GM12878 (cell line): ENCODE measurements around the gene ABCA7. TPM values are rescaled to one million over a fixed set of nuclear protein-coding genes. Genes with fewer than 3 reads are reported as not detected.

Experiments
- ATAC-seq: fragments of 200-7000 bp; cut with Tn5 transposase; 3 replicates; pipeline ENCODE4 v1.9.1; 2020; ENCODE audit warnings: mild to moderate bottlenecking, moderate library complexity
- BruUV-seq: library from RNA; stranded (reverse); fragments of 400-500 nt; replicated peaks from 2 replicates; lab custom pipeline; 2021; lab: Mats Ljungman, UMichigan
- CTCF ChIA-PET: fragments of 300-600 bp; sonication (Branson Sonifier 250); formaldehyde crosslinking; extraction: SDS; loops from one replicate; lab custom pipeline; 2021; ENCODE audit warnings: inconsistent platforms; lab: Yijun Ruan, JAX
- POLR2A ChIA-PET: fragments of 350-600 bp; formaldehyde crosslinking; extraction: SDS; loops from one replicate; lab custom pipeline; 2021; ENCODE audit warnings: inconsistent platforms; lab: Charles Lee
- RAD21 ChIA-PET: fragments of 300-600 bp; sonication (Branson Sonifier 250); formaldehyde crosslinking; loops from one replicate; lab custom pipeline; 2023; ENCODE audit warnings: antibody characterized with exemption; ENCODE audit not compliant: unreplicated experiment; lab: Charles Lee
- SMC1A ChIA-PET: fragments of 300-600 bp; sonication (Branson Sonifier 250); formaldehyde crosslinking; loops from one replicate; lab custom pipeline; 2023; ENCODE audit not compliant: unreplicated experiment, uncharacterized antibody; lab: Charles Lee
- DNase-seq: peaks from one replicate; pipeline ENCODE4 v3.0.0-alpha.2; 2011; ENCODE audit warnings: low read depth, low spot score
- FAIRE-seq: peaks from 3 replicates; lab custom pipeline; 2011; peaks lifted over from hg19 to GRCh38; lab: Jason Lieb, UNC
- H2AFZ ChIP-seq: 2 replicates; pipeline ENCODE4 v1.6.0; 2011; ENCODE audit warnings: low read depth, low read length, control low read depth; ENCODE audit not compliant: control insufficient read depth
- H3K27ac ChIP-seq: 2 replicates; pipeline ENCODE4 v1.5.1; 2011; ENCODE audit warnings: control low read depth; ENCODE audit not compliant: control insufficient read depth, insufficient read depth
- H3K27me3 ChIP-seq, 2 experiments: replicated peaks in 1 of 2; 2 replicates each; pipeline versions ENCODE4 v1.6.0 to v1.6.1; 2011; ENCODE audit warnings: low read length in 1 of 2; ENCODE audit not compliant: control insufficient read depth in 2 of 2, insufficient read depth in 2 of 2
- H3K36me3 ChIP-seq, 2 experiments: 2 replicates each; pipeline ENCODE4 v1.5.1; 2011; ENCODE audit warnings: low read length in 1 of 2; ENCODE audit not compliant: control insufficient read depth in 2 of 2, insufficient read depth in 2 of 2
- H3K4me1 ChIP-seq: 2 replicates; pipeline ENCODE4 v1.6.1; 2011; ENCODE audit warnings: mild to moderate bottlenecking, low read length, moderate library complexity, mixed read lengths; ENCODE audit not compliant: control insufficient read depth, insufficient read depth
- H3K4me2 ChIP-seq: 2 replicates; pipeline ENCODE4 v1.6.0; 2011; ENCODE audit warnings: control low read depth; ENCODE audit not compliant: control insufficient read depth, insufficient read depth
- H3K4me3 ChIP-seq: fragments of 200-600 bp; sonication (generic); 2 replicates; pipeline ENCODE4 v1.5.1; 2016
- H3K79me2 ChIP-seq: 2 replicates; pipeline ENCODE4 v1.6.0; 2011; ENCODE audit warnings: low read length; ENCODE audit not compliant: control insufficient read depth, insufficient read depth
- H3K9ac ChIP-seq: 2 replicates; pipeline ENCODE4 v1.8.0; 2011; ENCODE audit warnings: low read length, control low read depth, mixed read lengths; ENCODE audit not compliant: control insufficient read depth, insufficient read depth
- H3K9me3 ChIP-seq: replicated peaks from 3 replicates; pipeline ENCODE4 v1.5.1; 2011; ENCODE audit warnings: mild to moderate bottlenecking, low read length; ENCODE audit not compliant: control insufficient read depth, insufficient read depth
- H4K20me1 ChIP-seq: 2 replicates; pipeline ENCODE4 v1.6.0; 2011; ENCODE audit not compliant: control insufficient read depth, insufficient read depth
- CEBPB ChIP-seq, 2 experiments: fragments of 150-350 bp in 1 of 2; IDR thresholded peaks; 2 replicates each; pipeline ENCODE4 v1.6.1; 2012 to 2014; ENCODE audit warnings: low read depth in 2 of 2, low read length in 2 of 2, borderline replicate concordance in 1 of 2, inconsistent platforms in 1 of 2
- CHD2 ChIP-seq: IDR thresholded peaks from 2 replicates; pipeline ENCODE4 v1.6.1; 2011; ENCODE audit warnings: low read depth, low read length, improper control_type of control experiment, borderline replicate concordance
- CHD4 ChIP-seq: fragments of 200-600 bp; sonication (generic); IDR thresholded peaks from 2 replicates; pipeline ENCODE4 v1.6.1; 2016; ENCODE audit warnings: mild to moderate bottlenecking
- MEF2B ChIP-seq: fragments of 450-650 bp; IDR thresholded peaks from 2 replicates; pipeline ENCODE4 v1.6.1; 2018; ENCODE audit warnings: mild to moderate bottlenecking, moderate library complexity; ENCODE audit not compliant: partially characterized antibody, poor library complexity, severe bottlenecking
- NRF1 ChIP-seq: conservative IDR thresholded peaks from 2 replicates; pipeline ENCODE4 v1.6.1; 2011; ENCODE audit warnings: mild to moderate bottlenecking, low read depth, low read length, improper control_type of control experiment
- SMC3 ChIP-seq: IDR thresholded peaks from 2 replicates; pipeline ENCODE4 v1.6.1; 2011; ENCODE audit warnings: low read length, improper control_type of control experiment, borderline replicate concordance
- SPI1 ChIP-seq: IDR thresholded peaks from 2 replicates; pipeline ENCODE4 v1.6.1; 2011; ENCODE audit warnings: low read depth, mild to moderate bottlenecking, low read length, moderate library complexity, borderline replicate concordance; ENCODE audit not compliant: insufficient read depth
- ZNF217 ChIP-seq: fragments of 450-650 bp; IDR thresholded peaks from 2 replicates; pipeline ENCODE4 v1.6.1; 2017; ENCODE audit warnings: antibody characterized with exemption, mild to moderate bottlenecking
- ZSCAN29 ChIP-seq: fragments of 450-650 bp; IDR thresholded peaks from 2 replicates; pipeline ENCODE4 v1.6.1; 2017; ENCODE audit warnings: mild to moderate bottlenecking, moderate library complexity
- WGBS: methylation state at CpG from one replicate; pipeline ENCODE4 v1.1.6; 2016; ENCODE audit warnings: low lambda C conversion rate; ENCODE audit not compliant: insufficient replicate concordance, insufficient coverage; ENCODE audit errors: missing lambda C conversion rate; 5-methylcytosine and 5-hydroxymethylcytosine counted together
- in situ Hi-C: fragments of 300-500 bp; cut with MboI; formaldehyde crosslinking; loops from 9 replicates; pipeline ENCODE4 v1.14.3; 2018; ENCODE audit warnings: mixed read lengths
- intact Hi-C: fragments of 100-400 bp; cut with micrococcal nuclease; formaldehyde crosslinking; loops from one replicate; pipeline ENCODE4 v1.14.2; 2022; ENCODE audit not compliant: unreplicated experiment
- polyA plus RNA-seq, 11 experiments: library from polyadenylated mRNA; depleted of rRNA in 4 of 11; unstranded in 6 of 11; stranded (reverse) in 5 of 11; fragments of >200 nt; fragmentation: Nextera tagmentation in 4 of 11; fragmentation: Illumina TruSeq in 1 of 11; extraction: Ambion mirVana in 4 of 11; extraction: Trizol in 1 of 11; gene quantifications; 1 replicate in 1 of 11; 2 replicates in 10 of 11; pipeline versions ENCODE4 v1.2.1 to v1.2.3, GENCODE V29; 2011 to 2016; ENCODE audit warnings: inconsistent platforms in 2 of 11, missing spikeins in 2 of 11, low read depth in 1 of 11
- total RNA-seq, 4 experiments: library from RNA; depleted of rRNA in 3 of 4; stranded (reverse); fragments of >200 nt in 3 of 4; fragmentation: Illumina TruSeq in 1 of 4; extraction: Trizol in 1 of 4; gene quantifications; 2 replicates each; pipeline versions ENCODE4 v1.2.1 to v1.2.3, GENCODE V29; 2013 to 2021
- TF ChIP-seq, protein P1 (sequence below): fragments of 450-650 bp; IDR thresholded peaks from 2 replicates; pipeline ENCODE4 v1.6.1; 2017; ENCODE audit warnings: mild to moderate bottlenecking, low read depth, inconsistent platforms; ENCODE audit not compliant: poor library complexity, severe bottlenecking

The ABCA7 gene
- total and polyA plus RNA-seq, 10 of the 15 experiments (the other 5 are each of a cell fraction or from before 2014, with no cell fraction given), result 1.0 to 49.5 (median 14.8) TPM

DNA sequence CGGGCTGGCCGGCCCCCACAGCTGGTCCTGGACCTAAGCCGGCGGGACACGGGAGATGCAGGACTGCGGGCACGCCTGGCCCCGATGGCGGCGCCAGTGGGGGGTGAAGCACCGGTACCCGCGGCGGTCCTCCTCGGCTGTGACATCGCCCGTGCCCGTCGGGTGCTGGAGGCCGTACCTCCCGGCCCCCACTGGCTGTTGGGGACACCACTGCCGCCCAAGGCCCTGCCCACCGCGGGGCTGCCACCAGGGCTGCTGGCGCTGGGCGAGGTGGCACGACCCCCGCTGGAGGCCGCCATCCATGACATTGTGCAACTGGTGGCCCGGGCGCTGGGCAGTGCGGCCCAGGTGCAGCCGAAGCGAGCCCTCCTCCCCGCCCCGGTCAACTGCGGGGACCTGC, 36.6 kb upstream of the ABCA7 start (continued):
- TF ChIP-seq NRF1 (no peak), ZNF217 (no peak)

DNA sequence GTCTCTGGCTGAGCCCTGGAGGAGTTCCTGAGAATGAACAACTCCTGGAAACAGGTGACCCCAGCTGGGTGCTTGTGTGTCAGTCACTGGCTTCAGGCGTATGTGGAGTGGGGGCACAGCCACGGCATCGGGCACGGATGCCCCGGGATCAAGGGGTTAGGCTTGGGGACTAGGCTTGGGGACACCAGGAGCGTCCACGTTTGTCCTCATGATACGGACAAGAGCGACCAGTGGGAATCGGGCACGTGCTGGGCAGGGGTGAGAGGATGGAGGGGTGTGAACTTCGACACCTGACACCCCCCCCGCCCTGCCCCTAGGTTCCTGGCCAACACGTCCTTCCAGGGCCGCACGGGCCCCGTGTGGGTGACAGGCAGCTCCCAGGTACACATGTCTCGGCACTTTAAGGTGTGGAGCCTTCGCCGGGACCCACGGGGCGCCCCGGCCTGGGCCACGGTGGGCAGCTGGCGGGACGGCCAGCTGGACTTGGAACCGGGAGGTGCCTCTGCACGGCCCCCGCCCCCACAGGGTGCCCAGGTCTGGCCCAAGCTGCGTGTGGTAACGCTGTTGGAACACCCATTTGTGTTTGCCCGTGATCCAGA, 35.6 kb upstream of the ABCA7 start:
- no peak for FAIRE-seq
- Histone ChIP-seq H3K4me3 (no peak overlapping the region), H3K4me1 (no peaks in the 10 kb centered on the region), H4K20me1 (no peaks in the 10 kb centered on the region), H2AFZ (no peak overlapping the region), H3K4me2 (no peak overlapping the region)
- WGBS, result 74% methylated on average over 20 of the region's 32 CpGs
- intact Hi-C loops (no loop called here), in situ Hi-C loops (no loop called here)
- TF ChIP-seq MEF2B (no peak), SMC3 (no peak), CHD4 (no peak), CHD2 (no peak), ZSCAN29 (no peak), CEBPB (IDR thresholded peaks at IDR 0.05; ENCODE audit: borderline replicate concordance in 1 of 2, low read depth in 2 of 2, low read length in 2 of 2) (no peak), SPI1 (no peak)
- TF ChIP-seq, protein P1, sequence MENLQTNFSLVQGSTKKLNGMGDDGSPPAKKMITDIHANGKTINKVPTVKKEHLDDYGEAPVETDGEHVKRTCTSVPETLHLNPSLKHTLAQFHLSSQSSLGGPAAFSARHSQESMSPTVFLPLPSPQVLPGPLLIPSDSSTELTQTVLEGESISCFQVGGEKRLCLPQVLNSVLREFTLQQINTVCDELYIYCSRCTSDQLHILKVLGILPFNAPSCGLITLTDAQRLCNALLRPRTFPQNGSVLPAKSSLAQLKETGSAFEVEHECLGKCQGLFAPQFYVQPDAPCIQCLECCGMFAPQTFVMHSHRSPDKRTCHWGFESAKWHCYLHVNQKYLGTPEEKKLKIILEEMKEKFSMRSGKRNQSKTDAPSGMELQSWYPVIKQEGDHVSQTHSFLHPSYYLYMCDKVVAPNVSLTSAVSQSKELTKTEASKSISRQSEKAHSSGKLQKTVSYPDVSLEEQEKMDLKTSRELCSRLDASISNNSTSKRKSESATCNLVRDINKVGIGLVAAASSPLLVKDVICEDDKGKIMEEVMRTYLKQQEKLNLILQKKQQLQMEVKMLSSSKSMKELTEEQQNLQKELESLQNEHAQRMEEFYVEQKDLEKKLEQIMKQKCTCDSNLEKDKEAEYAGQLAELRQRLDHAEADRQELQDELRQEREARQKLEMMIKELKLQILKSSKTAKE, result no peak
- TF ChIP-seq, all 136 proteins: peak for 0
- CTCF ChIA-PET, result interaction anchor here (0.9 kb wide), 1 partner anchor 12 kb away, joined by 3 read pairs; no protein-coding TSS in a partner anchor
- DNase-seq (no peak), ATAC-seq (no peak)
- H3K27me3 ChIP-seq, result peaks cover 3 to 5% of the 10 kb centered on the region in 2 experiments; a peak in 3 of 4 replicates
- no TSS peak for BruUV-seq
- RAD21 ChIA-PET, result interaction anchor here (0.7 to 1.2 kb wide), 2 partner anchors 8 to 141 kb away, joined by 3 read pairs; no protein-coding TSS in a partner anchor
- H3K79me2 ChIP-seq, result no peaks in the 10 kb centered on the region
- no peak overlapping the region for H3K9ac ChIP-seq
- H3K9me3 ChIP-seq, result no peaks in the 10 kb centered on the region
- SMC1A ChIA-PET, result no interaction called here
- peaks cover 0 to 2% of the 10 kb centered on the region in 2 experiments; a peak in 2 of 4 replicates for H3K36me3 ChIP-seq
- POLR2A ChIA-PET, result no interaction called here
- no peak overlapping the region for H3K27ac ChIP-seq
